ENCODE measurements around the gene ACTN3. TPM values are rescaled to one million over a fixed set of nuclear protein-coding genes. Genes with fewer than 3 reads are reported as not detected.

Gene ACTN3
- total RNA-seq, 2 experiments from 2014 or later = 0.23 TPM; not detected in 1

Other genes starting within 250 kb of the ACTN3 start
- 1 to 10 TPM; 2.4 to 2.5 TPM for gene CD248, start 229.9 kb upstream of the ACTN3 start, total RNA-seq
- gene RIN1, start 210.5 kb upstream of the ACTN3 start, total RNA-seq = 1 to 10 TPM; 1.1 to 1.6 TPM
- 10 to 100 TPM; 47.4 to 48.0 TPM for gene BRMS1, start 201.8 kb upstream of the ACTN3 start, total RNA-seq
- 1 to 10 TPM; 8.5 to 9.4 TPM for gene B4GAT1, start 199.3 kb upstream of the ACTN3 start, total RNA-seq
- 1 to 10 TPM; 8.3 to 8.9 TPM for gene SLC29A2, start 175.1 kb upstream of the ACTN3 start, total RNA-seq
- under 1 TPM; 0.27 to 0.52 TPM for gene NPAS4, start 125.9 kb upstream of the ACTN3 start, total RNA-seq
- 10 to 100 TPM; 72.4 to 76.4 TPM for gene MRPL11, start 108.1 kb upstream of the ACTN3 start, total RNA-seq
- 1 to 10 TPM; 6.7 to 7.2 TPM for gene PELI3, start 80.0 kb upstream of the ACTN3 start, total RNA-seq
- gene DPP3, start 66.5 kb upstream of the ACTN3 start, total RNA-seq = 10 to 100 TPM; 78.4 to 82.3 TPM
- 10 to 100 TPM; 13.3 to 17.4 TPM for gene BBS1, start 36.3 kb upstream of the ACTN3 start, total RNA-seq
- gene ZDHHC24, start 855 bp upstream of the ACTN3 start, total RNA-seq = 10 to 100 TPM; 16.8 to 16.9 TPM
- 1 to 10 TPM; 3.5 to 3.9 TPM for gene CTSF, start 21.7 kb downstream of the ACTN3 start, total RNA-seq
- gene CCDC87, start 46.2 kb downstream of the ACTN3 start, total RNA-seq = under 1 TPM in 1 of 2 experiments, not detected in 1; 0.08 TPM
- 10 to 100 TPM; 28.8 to 32.6 TPM for gene CCS, start 46.3 kb downstream of the ACTN3 start, total RNA-seq
- 100 to 1,000 TPM; 124 to 140 TPM for gene RBM14, start 69.7 kb downstream of the ACTN3 start, total RNA-seq
- 100 to 1,000 TPM; 124 to 137 TPM for gene RBM4, start 91.8 kb downstream of the ACTN3 start, total RNA-seq
- 10 to 100 TPM; 18.1 to 20.4 TPM for gene RBM4B, start 131.0 kb downstream of the ACTN3 start, total RNA-seq
- under 1 TPM; 0.25 to 0.35 TPM for gene SPTBN2, start 182.3 kb downstream of the ACTN3 start, total RNA-seq